GM18520 (cell line): ENCODE data around the gene TSN.
"Not testable (repeated sequence)": the region's sequence is repeated elsewhere in the genome, so short reads cannot be mapped to it uniquely, and the experiment has no call there.

Experiments
- ATAC-seq: cut with Tn5 transposase; IDR thresholded peaks from one replicate; pipeline ENCODE4 v1.9.1; 2021; ENCODE audit not compliant: unreplicated experiment

The TSN gene

DNA sequence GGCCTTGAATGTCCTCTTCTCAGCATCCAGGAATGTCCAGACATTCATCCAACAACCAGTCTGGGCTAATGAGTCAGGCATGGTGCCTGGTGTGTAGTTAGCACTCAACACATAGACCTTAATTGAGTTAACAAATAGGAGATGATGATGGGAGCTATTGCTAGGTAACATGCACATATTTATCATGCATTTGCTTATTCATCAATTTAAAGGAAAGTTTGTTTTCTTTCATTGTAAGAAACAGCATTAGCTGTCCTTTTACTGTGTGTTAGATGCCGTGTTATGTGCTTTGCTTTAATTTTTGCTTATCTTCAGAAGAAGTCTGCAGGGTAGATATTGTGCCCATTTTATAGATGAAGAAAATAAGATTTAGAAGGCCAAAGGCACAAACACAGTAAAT, 43.2 kb downstream of the TSN start:
- no peak for ATAC-seq

- ATAC-seq = no peak
Measured at GRCh38 chr2:121801916-121802315, 46.5 kb downstream of the TSN start.

DNA sequence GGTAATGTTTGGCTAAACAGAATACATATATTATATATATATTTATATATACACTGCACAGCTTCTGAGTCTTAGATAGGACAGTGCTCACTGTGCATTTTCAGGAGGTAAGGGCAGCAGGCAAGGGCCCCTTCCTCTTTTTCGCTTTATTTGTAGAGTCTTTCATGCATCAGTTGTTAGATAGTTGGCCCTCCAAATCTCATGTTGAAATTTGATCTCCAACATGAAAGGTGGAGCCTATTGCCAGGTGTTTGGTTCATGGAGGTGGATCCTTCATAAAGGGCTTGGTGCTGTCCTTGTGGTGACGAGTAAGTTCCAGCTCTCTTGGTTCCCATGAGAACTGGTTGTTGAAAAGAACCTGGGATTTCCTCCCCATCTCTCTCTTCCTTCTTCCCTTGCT, 48.1 kb downstream of the TSN start:
- ATAC-seq = no peak

DNA sequence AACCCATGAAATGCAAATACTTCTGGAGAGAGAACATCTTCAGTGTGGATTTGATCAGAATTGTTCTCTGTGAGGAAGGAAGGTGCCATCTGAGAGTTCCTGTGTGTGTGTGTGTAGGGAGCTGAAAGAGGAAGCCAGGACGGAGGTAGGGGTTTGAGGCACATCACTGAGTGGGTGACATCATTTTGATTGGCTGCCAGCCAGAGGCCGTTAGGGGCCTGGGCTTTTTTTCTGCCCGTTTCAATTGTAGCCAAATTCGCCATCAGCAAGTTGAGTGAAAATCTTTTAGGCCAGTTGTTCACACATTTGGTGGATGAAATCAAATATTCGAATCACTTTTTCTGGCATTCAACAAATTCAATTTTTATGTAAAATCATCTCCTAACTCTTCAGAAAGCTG, 48.9 kb downstream of the TSN start:
- no peak for ATAC-seq

GRCh38 chr2:121804997-121805765, 49.7 kb downstream of the TSN start:
- no peak for ATAC-seq

DNA sequence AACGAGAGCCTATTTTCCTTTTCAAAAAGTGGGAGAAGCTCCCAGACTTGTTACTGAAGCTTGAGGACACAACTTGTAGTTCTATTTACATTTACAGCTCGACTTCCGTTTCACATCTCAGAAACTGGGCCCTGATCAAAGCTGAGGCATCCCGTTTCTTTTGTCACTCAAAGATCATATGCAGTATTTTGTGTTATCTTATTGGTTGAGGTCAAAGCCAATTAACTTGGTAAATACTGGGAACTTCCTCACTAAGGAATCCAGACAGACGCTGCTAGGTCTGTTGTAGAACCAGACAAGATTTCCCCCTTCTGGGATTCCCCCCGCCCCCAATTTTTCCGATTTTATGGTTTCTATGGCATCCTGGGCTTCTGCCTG, 50.3 kb downstream of the TSN start:
- no peak for ATAC-seq

GRCh38 chr2:121807771-121808170, 52.3 kb downstream of the TSN start:
- ATAC-seq = not testable (repeated sequence)

GRCh38 chr2:121809607-121810006, 54.2 kb downstream of the TSN start:
- ATAC-seq = no peak

- ATAC-seq = peak; percentile 76
Measured at GRCh38 chr2:121810959-121811853, 55.8 kb downstream of the TSN start.

DNA sequence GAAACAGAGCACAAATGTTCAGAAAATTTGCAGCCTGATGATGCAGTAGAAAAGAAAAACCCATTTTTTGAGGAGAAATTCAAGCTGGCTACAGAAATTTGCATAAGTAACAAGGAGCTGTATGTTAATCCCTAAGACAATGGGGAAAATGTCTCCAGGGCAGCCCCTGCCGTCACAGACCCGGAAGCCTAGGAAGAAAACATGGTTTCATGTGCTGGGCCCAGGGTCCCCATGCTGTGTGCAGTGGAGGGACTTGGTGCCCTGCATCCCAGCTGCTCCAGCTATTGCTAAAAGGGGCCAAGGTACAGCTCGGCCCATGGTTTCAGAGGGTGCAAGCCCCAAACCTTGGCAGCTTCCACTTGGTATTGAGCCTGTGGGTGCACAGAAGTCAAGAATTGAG, 57.6 kb downstream of the TSN start:
- ATAC-seq = not testable (repeated sequence)

- no peak for ATAC-seq
Measured at GRCh38 chr2:121815216-121815615, 59.8 kb downstream of the TSN start.

DNA sequence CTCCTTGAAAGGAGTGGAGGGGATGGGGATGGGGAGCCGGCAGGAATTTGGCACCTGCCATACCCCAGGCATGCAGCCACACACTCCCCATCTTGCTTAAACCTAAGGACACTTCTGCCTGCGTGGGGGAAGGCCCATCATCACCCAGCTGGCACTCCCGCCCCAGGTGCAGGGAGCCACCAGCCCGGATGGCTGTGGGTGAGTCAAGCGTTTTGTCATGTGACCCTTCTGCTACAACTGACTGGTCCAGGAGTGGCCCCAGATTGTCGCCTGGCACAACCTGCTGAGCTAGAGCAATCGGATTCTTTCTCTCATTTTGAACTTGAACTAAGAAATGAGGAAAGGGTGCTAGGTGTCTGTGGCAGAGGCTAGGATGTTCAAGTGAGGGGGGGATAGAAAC, 61.3 kb downstream of the TSN start:
- ATAC-seq = peak; percentile 55

DNA sequence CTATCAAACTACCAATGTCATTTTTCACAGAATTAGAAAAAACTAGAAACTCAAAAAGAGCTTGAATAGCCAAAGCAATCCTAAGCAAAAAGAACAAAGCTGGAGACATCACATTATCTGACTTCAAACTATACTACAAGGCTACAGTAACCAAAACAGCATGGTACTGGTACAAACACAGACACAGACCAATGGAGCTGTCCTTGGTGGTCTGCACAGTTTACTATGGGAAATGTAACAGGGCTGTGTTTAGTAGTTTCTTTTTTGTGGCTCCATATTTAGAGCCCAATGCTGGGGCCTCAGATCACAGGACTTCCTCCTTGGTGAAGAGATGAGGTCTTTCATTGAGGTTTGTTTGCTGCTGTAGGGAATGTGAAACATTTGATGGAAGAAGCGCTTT, 61.9 kb downstream of the TSN start:
- ATAC-seq = not testable (repeated sequence)
